GM18868 (cell line): ENCODE measurements around the gene AK5.
"Not testable (repeated sequence)": the region's sequence is repeated elsewhere in the genome, so short reads cannot be mapped to it uniquely, and the experiment has no call there.

ENCODE experiments used
- ATAC-seq: cut with Tn5 transposase; IDR thresholded peaks from one replicate; pipeline ENCODE4 v1.9.1; 2021; ENCODE audit warnings: mild to moderate bottlenecking, moderate library complexity; ENCODE audit not compliant: unreplicated experiment

Gene AK5

GRCh38 chr1:77398152-77398551 lies 116.3 kb downstream of the AK5 start:
- no peak for ATAC-seq

DNA sequence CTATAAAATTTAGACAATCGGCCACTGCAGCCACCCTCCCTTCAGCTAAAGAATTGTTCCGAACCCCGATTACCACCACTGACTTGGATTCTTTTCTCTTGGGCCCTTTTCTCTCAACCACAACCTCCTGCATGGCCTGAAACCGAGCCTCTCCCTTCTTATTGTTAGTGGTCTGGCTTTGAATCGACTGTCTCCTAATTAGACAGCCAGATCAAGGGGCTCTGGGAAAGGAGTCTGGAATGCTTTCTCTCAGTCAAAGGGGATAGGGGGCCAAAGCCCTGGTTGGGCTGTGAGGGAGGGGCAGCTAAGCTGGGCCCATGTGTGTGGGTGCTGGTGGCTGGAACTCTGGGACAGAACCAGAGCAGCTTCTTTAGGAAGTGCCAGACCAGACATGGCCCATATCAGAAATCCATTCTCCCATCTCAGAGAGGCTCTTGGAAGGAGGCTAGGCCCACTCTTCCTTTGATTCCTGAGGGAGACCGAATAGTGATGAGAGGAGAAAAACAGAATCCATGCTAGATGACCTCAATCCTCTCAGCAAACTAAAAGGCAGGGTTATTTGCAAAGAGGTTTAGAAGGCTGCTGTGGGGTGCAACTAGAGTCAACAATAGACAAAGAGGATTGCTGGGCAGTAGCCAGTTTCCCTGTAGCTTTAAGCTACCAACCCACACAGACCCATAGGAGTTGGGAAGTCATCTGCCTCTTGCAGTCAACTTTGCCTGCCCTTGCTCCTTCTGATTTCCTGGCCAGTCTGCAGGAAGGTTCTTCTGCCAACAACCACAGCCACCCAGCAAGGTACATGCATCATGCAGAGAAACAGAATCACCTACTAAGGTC lies 117.6 kb downstream of the AK5 start:
- no peak for ATAC-seq

GRCh38 chr1:77400781-77401180 lies 119.0 kb downstream of the AK5 start:
- no peak for ATAC-seq

DNA sequence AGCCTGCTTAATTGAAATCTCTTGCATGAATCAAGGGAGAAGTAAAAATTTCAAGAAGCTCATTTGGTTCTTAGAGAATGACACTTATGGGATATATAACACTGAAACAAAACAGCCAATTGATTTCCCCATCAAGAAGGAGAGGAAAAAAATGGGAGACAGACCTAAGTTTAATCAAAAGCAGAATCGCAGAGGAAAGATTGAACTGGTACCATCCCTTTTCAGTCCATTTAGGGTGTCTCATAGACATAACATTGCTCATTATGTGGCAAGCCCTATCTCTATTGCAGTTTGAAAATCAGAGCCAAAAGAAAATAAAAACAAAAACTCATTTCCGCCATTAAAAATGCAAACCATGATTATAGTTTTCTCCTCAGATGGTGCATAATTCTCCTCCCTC lies 119.6 kb downstream of the AK5 start:
- ATAC-seq: no peak

DNA sequence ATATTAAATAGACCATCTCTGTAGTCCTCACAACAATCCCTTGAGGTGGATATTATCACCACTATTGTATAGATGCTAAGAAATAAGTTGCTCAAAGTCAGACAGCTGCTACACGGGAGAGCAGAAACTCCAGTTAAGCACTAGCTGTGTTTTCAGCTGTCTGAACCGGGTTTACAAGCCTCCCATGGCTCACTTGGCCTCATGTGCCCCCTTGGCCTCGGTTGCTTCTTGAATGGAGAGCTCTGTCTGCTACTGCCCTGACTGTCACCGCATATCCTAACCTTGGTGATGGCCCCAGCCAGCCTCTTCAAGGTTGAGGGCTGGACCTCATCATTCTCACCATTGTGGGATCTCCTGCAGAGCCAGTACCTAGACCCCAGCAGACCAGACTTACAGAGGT lies 123.4 kb downstream of the AK5 start:
- no peak for ATAC-seq

DNA sequence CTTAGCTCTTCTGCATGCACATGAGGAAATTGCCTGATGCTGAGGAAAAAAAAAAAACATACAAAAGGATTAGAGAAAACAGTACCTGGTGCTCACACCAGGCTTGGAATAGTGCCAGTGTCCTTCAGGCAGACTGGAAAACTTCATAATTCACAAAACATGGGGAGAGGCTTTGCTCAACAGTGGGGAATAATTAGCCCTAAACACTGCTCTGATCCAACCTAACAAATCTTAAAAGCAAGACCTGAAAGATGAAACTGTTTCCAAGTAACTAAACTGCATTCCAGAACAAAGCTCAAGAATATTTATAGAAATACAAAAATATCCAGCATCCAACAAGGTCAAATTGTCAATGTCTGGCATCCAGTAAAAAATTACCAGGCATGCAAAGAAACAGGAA lies 124.8 kb downstream of the AK5 start:
- ATAC-seq: no peak

GRCh38 chr1:77407738-77408375 lies 126.0 kb downstream of the AK5 start:
- no peak for ATAC-seq

DNA sequence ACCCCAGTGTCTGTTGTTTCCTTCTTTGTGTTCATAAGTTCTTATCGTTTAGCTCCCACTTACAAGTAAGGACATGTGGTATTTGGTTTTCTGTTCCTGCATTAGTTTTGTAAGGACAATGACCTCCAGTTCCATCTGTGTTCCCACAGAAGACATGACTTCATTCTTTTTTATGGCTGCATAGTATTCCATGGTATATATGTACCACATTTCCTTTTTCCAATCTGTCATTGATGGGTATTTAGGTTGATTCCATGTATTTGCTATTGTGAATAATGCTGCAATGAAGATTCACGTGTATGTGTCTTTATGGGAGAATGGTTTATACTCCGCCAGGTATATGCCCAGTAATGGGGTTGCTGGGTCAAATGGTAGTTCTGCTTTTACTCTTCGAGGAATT lies 127.1 kb downstream of the AK5 start:
- ATAC-seq: not testable (repeated sequence)

GRCh38 chr1:77412069-77412819 lies 130.4 kb downstream of the AK5 start:
- no peak for ATAC-seq

- ATAC-seq: peak; percentile 26
Observed at GRCh38 chr1:77412820-77413530, 131.2 kb downstream of the AK5 start.

DNA sequence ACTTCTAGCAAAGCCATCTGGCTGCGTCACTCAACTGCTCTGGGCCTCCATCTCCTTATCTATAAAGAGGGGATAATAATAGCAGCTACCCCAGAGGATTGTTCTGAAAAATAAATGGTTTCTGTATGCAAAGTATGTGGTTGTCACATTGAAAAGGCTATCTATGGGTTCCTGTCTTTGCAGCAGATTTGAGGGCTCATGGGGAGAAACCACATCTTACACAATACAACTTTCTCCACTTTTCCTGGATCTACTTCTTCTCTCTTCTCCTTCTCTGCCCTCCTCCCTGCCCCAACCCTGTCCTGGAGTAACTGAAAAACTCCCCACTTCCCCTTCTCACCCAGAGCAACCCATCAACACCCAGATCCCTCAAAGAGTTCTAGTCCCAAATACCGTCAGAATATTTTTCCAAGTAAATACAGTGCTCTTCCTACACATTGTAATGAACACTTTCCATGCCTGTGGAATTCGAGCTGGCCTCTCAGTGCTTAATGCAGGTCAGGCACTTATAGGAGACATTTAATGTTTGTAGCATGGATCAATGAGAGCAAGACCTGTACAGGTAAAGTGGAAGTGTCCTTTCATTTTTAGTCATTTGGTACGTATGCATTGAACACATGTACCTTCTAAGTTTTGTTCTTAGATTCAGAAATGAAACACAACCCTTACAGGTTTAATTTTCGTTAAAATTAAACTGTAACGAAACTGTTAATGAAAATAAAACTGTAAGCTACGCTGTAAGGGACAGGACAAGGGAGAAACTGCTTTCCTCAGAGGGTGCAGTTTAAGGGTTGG lies 131.9 kb downstream of the AK5 start:
- peak; percentile 88 for ATAC-seq

GRCh38 chr1:77415579-77415978 lies 133.8 kb downstream of the AK5 start:
- no peak for ATAC-seq

GRCh38 chr1:77416692-77417450 lies 135.1 kb downstream of the AK5 start:
- no peak for ATAC-seq

- not testable (repeated sequence) for ATAC-seq
Observed at GRCh38 chr1:77418055-77418454, 136.2 kb downstream of the AK5 start.

- ATAC-seq: no peak
Observed at GRCh38 chr1:77421504-77422233, 139.8 kb downstream of the AK5 start.

GRCh38 chr1:77424236-77424635 lies 142.4 kb downstream of the AK5 start:
- no peak for ATAC-seq

GRCh38 chr1:77428068-77428467 lies 146.2 kb downstream of the AK5 start:
- ATAC-seq: no peak

DNA sequence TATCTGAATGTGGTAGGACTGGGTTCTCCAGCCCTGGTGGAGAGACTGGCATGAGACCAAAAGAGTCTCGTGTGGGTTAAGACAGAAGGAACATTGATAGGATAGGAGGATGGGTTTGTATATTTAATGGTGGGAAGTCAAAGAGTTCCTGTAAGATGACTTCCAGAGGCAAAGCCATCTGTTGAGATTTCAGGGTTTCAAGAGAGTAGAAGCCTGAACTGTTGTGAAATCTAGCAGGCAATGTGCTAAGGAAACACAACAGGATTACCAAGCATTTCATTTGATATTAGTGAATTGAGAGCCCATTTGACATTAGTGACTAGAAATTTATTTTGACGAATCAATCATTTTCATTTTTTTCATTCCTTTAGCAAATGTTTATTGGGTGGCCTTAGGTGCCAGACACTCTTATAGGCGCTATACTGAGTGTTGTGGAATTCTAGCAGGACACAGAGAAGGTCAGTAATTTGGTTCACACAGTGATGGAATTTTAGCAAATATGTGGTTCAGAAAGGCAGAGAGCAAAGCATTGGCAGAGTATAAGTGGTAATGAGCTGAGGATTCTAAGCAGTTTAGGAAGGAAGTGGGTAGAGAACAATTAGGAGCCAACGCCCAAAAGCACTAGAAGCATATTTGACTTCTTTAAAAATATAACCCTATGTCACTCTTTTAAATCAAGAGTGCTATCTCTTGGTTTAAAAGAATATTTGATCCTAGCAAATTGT lies 149.3 kb downstream of the AK5 start:
- no peak for ATAC-seq
